ENCODE measurements around the gene KCNN4. TPM values are rescaled to one million over a fixed set of nuclear protein-coding genes. Genes with fewer than 3 reads are reported as not detected.

The KCNN4 gene
- total and polyA plus RNA-seq, 2 experiments from 2014 or later = 0.86 to 3.2 TPM

DNA sequence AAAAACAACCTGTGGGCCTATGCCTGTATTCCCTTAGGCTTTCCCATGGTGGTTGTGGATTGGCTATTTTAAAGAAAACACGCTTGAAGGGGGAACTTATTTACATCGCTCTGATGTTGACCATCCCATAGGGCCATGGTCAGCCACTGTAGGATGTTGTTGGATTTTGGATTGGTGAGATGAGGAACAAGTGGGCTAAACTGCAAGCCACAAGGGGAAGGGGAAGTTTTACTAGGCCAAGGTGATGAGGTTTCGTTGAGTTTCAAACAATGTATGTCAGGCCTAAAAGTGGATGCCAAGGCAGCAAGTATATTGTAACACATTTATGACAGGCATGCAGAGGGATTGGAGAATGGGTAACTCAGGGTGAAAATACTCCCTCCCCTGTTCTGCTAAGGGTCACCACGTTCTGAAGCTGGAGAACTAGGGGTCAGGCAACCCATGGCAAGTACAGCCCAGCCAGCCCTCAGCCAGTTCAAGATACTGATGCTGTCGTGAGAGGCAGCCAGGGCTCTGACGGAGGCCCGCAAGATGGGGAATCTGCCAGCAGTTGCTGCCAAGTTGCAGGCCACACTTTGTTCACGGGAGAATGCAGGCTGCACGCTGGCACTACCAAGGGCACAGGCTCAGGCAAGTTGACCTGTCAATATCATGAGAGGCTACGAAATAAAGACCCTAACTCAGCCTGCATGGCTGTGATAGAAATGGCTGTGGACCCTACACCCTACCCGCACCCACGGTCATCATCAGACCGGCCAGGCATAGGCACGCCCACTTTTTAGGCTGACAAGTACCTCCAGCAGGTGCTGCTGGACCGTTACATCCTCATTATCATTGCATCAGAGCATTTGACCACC is 53.8 kb downstream of the KCNN4 start (continued):
- TF ChIP-seq, protein P1, sequence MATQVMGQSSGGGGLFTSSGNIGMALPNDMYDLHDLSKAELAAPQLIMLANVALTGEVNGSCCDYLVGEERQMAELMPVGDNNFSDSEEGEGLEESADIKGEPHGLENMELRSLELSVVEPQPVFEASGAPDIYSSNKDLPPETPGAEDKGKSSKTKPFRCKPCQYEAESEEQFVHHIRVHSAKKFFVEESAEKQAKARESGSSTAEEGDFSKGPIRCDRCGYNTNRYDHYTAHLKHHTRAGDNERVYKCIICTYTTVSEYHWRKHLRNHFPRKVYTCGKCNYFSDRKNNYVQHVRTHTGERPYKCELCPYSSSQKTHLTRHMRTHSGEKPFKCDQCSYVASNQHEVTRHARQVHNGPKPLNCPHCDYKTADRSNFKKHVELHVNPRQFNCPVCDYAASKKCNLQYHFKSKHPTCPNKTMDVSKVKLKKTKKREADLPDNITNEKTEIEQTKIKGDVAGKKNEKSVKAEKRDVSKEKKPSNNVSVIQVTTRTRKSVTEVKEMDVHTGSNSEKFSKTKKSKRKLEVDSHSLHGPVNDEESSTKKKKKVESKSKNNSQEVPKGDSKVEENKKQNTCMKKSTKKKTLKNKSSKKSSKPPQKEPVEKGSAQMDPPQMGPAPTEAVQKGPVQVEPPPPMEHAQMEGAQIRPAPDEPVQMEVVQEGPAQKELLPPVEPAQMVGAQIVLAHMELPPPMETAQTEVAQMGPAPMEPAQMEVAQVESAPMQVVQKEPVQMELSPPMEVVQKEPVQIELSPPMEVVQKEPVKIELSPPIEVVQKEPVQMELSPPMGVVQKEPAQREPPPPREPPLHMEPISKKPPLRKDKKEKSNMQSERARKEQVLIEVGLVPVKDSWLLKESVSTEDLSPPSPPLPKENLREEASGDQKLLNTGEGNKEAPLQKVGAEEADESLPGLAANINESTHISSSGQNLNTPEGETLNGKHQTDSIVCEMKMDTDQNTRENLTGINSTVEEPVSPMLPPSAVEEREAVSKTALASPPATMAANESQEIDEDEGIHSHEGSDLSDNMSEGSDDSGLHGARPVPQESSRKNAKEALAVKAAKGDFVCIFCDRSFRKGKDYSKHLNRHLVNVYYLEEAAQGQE (IDR thresholded peaks at IDR 0.05; ENCODE audit: unreplicated experiment) = no peak
- TF ChIP-seq ZNF114 (CRISPR knock-in tag; IDR thresholded peaks at IDR 0.05) (no peak), STAT1 (IDR thresholded peaks at IDR 0.05; ENCODE audit: unreplicated experiment) (no peak), NANOG (IDR thresholded peaks at IDR 0.05; ENCODE audit: borderline replicate concordance) (no peak), EZH2phosphoT487 (IDR thresholded peaks at IDR 0.05; ENCODE audit: unreplicated experiment) (no peak)

DNA sequence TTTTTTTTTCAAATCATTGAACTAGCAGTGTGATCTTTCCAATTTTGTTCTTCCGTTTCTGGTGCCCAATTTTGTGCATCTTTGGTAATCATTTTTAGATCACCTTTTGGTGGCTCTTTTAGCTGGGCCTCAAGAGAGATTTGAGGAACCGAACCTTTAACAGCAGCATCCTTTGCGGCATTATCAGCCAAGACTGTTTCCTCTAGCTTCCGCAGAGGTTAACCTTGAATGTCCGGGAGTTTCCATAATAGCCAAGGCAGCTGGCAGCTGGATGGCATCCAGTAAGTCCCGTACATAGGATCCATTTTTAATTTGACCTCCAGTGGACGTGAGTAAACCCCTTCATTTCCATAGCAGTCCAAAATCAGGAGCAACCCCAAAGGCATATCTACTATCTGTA is 55.3 kb downstream of the KCNN4 start:
- Histone ChIP-seq H3K4me1 (ENCODE audit: insufficient read depth) (no peaks in the 10 kb centered on the region), H3K27ac (ENCODE audit: low read depth) (no peak overlapping the region), H3F3A (replicated peaks; ENCODE audit: low read depth) (no peaks in the 10 kb centered on the region), H3K4me3 (no peak overlapping the region), H3K36me3 (ENCODE audit: insufficient read depth) (no peaks in the 10 kb centered on the region), H3K27me3 (ENCODE audit: insufficient read depth) (no peaks in the 10 kb centered on the region), H3K9me2 (ENCODE audit: insufficient read depth) (no peaks in the 10 kb centered on the region), H3K4me2 (no peak overlapping the region), H2AFZ (no peak overlapping the region), H3K79me2 (replicated peaks; ENCODE audit: insufficient read depth) (no peaks in the 10 kb centered on the region), H4K20me1 (replicated peaks; ENCODE audit: insufficient read depth) (no peaks in the 10 kb centered on the region; the same call in 1 of the 2 replicates)
- no peak overlapping the region for H3K27ac Mint-ChIP-seq
- H3K27me3 Mint-ChIP-seq (ENCODE audit: insufficient read depth, low read depth, poor library complexity) = peaks cover 8% of the 10 kb centered on the region
- DNase-seq (ENCODE audit: low spot score) (no peak), ATAC-seq (no peak)
- H3K4me3 Mint-ChIP-seq = no peak overlapping the region
- no peaks in the 10 kb centered on the region; the same call in 2 of the 3 replicates for H3K4me1 Mint-ChIP-seq
- peaks cover 19% of the 10 kb centered on the region for H3K36me3 Mint-ChIP-seq (ENCODE audit: low read depth)
- no peaks in the 10 kb centered on the region; the same call in 2 of the 3 replicates for H3K9me3 Mint-ChIP-seq
- no peak for TF ChIP-seq POLR2AphosphoS5 (IDR thresholded peaks at IDR 0.05; ENCODE audit: low read depth)
- no peak for TF ChIP-seq NANOG (IDR thresholded peaks at IDR 0.05; ENCODE audit: borderline replicate concordance)
- TF ChIP-seq, protein P2, sequence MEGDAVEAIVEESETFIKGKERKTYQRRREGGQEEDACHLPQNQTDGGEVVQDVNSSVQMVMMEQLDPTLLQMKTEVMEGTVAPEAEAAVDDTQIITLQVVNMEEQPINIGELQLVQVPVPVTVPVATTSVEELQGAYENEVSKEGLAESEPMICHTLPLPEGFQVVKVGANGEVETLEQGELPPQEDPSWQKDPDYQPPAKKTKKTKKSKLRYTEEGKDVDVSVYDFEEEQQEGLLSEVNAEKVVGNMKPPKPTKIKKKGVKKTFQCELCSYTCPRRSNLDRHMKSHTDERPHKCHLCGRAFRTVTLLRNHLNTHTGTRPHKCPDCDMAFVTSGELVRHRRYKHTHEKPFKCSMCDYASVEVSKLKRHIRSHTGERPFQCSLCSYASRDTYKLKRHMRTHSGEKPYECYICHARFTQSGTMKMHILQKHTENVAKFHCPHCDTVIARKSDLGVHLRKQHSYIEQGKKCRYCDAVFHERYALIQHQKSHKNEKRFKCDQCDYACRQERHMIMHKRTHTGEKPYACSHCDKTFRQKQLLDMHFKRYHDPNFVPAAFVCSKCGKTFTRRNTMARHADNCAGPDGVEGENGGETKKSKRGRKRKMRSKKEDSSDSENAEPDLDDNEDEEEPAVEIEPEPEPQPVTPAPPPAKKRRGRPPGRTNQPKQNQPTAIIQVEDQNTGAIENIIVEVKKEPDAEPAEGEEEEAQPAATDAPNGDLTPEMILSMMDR (conservative IDR thresholded peaks at IDR 0.05; ENCODE audit: low read depth in 2 of 2) = no peak
- TF ChIP-seq, protein P1 (IDR thresholded peaks at IDR 0.05; ENCODE audit: unreplicated experiment) = no peak
- no peak for TF ChIP-seq EZH2phosphoT487 (IDR thresholded peaks at IDR 0.05; ENCODE audit: unreplicated experiment)
- TF ChIP-seq ZNF114 (CRISPR knock-in tag; IDR thresholded peaks at IDR 0.05) = no peak
- TF ChIP-seq STAT1 (IDR thresholded peaks at IDR 0.05; ENCODE audit: unreplicated experiment) = no peak
- TF ChIP-seq JUNB (IDR thresholded peaks at IDR 0.05; ENCODE audit: unreplicated experiment) = no peak
- TF ChIP-seq CREB1 (CRISPR knock-in tag; IDR thresholded peaks at IDR 0.05; ENCODE audit: low read depth) = no peak
